Epithelial cell of proximal tubule (primary cell): ENCODE data around the gene ESR1. TPM values are rescaled to one million over a fixed set of nuclear protein-coding genes. Genes with fewer than 3 reads are reported as not detected.

ENCODE experiments used
- DNase-seq: peaks from one replicate; pipeline ENCODE4 v3.0.0-alpha.2; 2011; ENCODE audit warnings: low read depth
- H3K4me3 ChIP-seq: 2 replicates; pipeline ENCODE4 v1.5.1; 2011; ENCODE audit warnings: low read depth, mild to moderate bottlenecking, low read length
- CTCF ChIP-seq: conservative IDR thresholded peaks from 2 replicates; pipeline ENCODE4 v1.5.1; 2012; ENCODE audit warnings: low read depth, mild to moderate bottlenecking, low read length
- total RNA-seq: library from RNA; depleted of rRNA; stranded (reverse); fragments of >200 nt; gene quantifications from 2 replicates; pipeline ENCODE4 v1.2.3, GENCODE V29; 2015

Gene ESR1
- total RNA-seq, 1 donor from 2014 or later, result not detected

GRCh38 chr6:151813858-151814257 is 6.4 kb downstream of the ESR1 start:
- DNase-seq, result no peak
- no peak for TF ChIP-seq CTCF
- no peak overlapping the region for H3K4me3 ChIP-seq

GRCh38 chr6:151814614-151815013 is 7.1 kb downstream of the ESR1 start:
- no peak for TF ChIP-seq CTCF
- H3K4me3 ChIP-seq, result no peak overlapping the region
- no peak for DNase-seq

GRCh38 chr6:151822252-151823111 is 15.0 kb downstream of the ESR1 start:
- no peak overlapping the region for H3K4me3 ChIP-seq
- no peak for TF ChIP-seq CTCF
- DNase-seq, result no peak

- DNase-seq, result no peak
- no peak overlapping the region for H3K4me3 ChIP-seq
- TF ChIP-seq CTCF, result no peak
Observed at GRCh38 chr6:151826517-151827142, 19.1 kb downstream of the ESR1 start.

GRCh38 chr6:151832710-151833109 is 25.2 kb downstream of the ESR1 start:
- H3K4me3 ChIP-seq, result no peak overlapping the region
- no peak for DNase-seq
- no peak for TF ChIP-seq CTCF

- no peak for DNase-seq
- H3K4me3 ChIP-seq, result no peak overlapping the region
- TF ChIP-seq CTCF, result no peak
Observed at GRCh38 chr6:151835396-151835795, 27.9 kb downstream of the ESR1 start.

- no peak overlapping the region for H3K4me3 ChIP-seq
- no peak for DNase-seq
- TF ChIP-seq CTCF, result no peak
Observed at GRCh38 chr6:151837223-151837622, 29.7 kb downstream of the ESR1 start.
